ENCODE data around the gene CCNG1. TPM values are rescaled to one million over a fixed set of nuclear protein-coding genes. Genes with fewer than 3 reads are reported as not detected.
A peak's percentile ranks its signal among the peaks of the same experiment; 100 is the strongest.

Gene CCNG1
- total RNA-seq, 2 experiments from 2014 or later: 138 to 144 TPM

DNA sequence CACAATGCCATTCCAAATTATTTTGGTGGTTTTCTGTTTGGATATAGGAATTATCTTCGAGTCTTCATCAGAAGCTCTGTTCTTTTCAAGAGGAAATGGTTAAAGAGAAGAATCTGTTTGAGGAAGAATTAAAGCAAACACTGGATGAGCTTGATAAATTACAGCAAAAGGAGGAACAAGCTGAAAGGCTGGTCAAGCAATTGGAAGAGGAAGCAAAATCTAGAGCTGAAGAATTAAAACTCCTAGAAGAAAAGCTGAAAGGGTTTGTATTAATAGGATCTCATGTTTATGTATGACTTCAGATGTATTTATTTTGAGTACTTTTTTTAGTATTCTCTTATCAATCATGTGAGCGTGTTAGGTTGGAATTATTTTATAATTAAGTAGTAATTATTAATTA lies 38.0 kb downstream of the CCNG1 start:
- Mint-ChIP-seq H3K36me3 (peaks cover 47% of the 10 kb centered on the region), H3K27me3 (no peaks in the 10 kb centered on the region), H3K27ac (no peak overlapping the region), H3K4me3 (no peak overlapping the region), H3K4me1 (peaks cover 2% of the 10 kb centered on the region), H3K9me3 (no peaks in the 10 kb centered on the region)
- ATAC-seq (ENCODE audit: low read depth) (no peak), DNase-seq (no peak)
- POLR2A ChIA-PET: interaction anchor here (1.3 to 4.3 kb wide), 2 partner anchors 15 to 30 kb away, joined by 5 to 23 read pairs; partner anchors contain the start of genes HMMR, MAT2B and NUDCD2

DNA sequence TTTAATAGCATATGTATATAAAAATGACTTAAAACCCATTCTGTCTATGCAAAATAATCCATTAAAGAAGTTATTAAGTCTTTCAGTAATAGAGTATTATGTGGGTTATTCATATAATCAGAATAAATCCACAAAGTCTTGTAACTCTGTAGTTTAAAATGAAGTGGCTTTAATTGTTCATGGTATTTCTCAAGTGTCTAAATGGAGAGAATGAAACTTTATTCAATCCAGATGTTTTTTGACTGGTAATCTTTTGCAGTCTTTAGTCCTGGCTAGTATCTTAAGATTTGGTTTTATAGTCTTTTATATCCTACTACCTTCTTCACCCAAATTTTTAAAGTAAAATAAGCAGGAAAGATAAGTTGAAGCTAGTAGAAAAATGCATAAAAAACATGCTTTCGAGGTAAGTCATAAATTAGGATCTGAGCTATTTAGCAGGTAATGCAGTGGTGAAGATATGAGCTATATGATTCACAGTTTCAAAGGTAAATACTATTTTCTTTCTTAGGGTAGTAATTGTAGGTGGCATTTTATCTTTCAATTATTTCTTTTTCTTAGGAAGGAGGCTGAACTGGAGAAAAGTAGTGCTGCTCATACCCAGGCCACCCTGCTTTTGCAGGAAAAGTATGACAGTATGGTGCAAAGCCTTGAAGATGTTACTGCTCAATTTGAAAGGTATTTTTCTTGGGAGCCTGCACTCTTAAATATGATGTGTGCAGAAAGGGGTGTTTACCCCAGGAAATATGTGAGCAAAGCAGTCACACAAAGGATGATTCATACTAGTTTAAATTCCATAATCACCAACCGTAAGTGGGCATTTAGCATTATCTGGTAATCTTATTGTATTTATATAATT lies 41.0 kb downstream of the CCNG1 start:
- POLR2A ChIA-PET: interaction anchor here (1.0 kb wide), 1 partner anchor 19 kb away, joined by 3 read pairs; no protein-coding TSS in a partner anchor
- ATAC-seq (ENCODE audit: low read depth): no peak
- H3K9me3 Mint-ChIP-seq: no peaks in the 10 kb centered on the region
- H3K27me3 Mint-ChIP-seq: no peaks in the 10 kb centered on the region
- no peak for DNase-seq
- H3K4me1 Mint-ChIP-seq: peaks cover 2% of the 10 kb centered on the region
- H3K36me3 Mint-ChIP-seq: peaks cover 45% of the 10 kb centered on the region
- H3K27ac Mint-ChIP-seq: no peak overlapping the region
- no peak overlapping the region for H3K4me3 Mint-ChIP-seq

DNA sequence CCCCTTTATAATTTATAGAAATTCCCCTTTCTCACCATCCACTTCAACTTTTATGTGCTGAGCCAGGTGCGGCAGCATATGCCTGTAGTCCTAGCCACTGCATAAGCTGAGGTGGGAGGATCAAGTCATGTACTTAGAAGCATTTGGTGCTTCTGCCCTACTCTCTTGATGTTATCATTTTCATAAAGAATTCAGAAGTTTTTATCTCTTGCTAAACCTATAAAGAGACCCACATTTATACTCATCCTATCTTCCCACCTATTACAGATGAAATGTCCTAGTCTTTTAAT lies 41.5 kb downstream of the CCNG1 start:
- Mint-ChIP-seq H3K4me1 (peaks cover 2% of the 10 kb centered on the region), H3K36me3 (peaks cover 42% of the 10 kb centered on the region)

DNA sequence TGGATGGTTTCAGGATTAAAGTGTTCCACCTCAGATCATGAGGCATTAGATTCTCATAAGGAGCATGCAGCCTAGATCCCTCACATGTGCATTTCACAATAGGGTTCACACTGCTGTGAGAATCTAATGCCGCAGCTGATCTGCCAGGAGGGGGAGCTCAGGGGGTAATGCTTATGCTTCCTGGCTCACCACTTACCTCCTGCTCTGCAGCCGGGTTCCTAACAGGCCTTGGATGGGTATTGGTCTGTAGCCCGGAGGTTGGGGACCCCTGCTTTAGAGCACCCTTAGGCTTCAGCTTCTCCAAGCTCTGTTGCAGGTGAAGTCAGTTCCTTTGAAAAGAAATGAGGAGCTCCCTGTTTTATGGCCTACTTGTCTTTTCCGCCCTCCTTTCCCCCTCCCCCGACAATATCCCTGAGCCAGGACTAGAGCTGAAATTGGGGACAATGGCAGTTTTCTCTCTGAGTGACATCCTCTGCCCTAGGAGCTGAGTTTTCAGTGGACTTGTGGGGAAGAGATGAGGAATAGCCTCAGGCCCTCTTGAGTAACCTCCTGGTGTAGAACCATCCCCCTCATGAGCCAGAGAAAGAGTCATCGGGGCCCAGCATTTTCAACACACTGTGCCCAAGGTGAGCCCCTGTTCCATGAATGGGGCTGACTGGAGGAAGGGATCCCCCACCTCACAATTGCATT lies 51.8 kb downstream of the CCNG1 start:
- Mint-ChIP-seq H3K4me1 (no peaks in the 10 kb centered on the region), H3K27ac (no peak overlapping the region), H3K36me3 (peaks cover 40% of the 10 kb centered on the region), H3K27me3 (no peaks in the 10 kb centered on the region), H3K4me3 (no peak overlapping the region), H3K9me3 (no peaks in the 10 kb centered on the region)
- POLR2A ChIA-PET: interaction anchor here (3.9 kb wide), 1 partner anchor 28 kb away, joined by 18 read pairs; the partner anchor contains the start of genes HMMR and NUDCD2
- no peak for ATAC-seq (ENCODE audit: low read depth)
- DNase-seq: no peak

More for the DNA sequence above, 41.5 kb downstream of the CCNG1 start:
- no peak overlapping the region for H3K27ac Mint-ChIP-seq
- no peaks in the 10 kb centered on the region for H3K9me3 Mint-ChIP-seq
- H3K4me3 Mint-ChIP-seq: no peak overlapping the region
- ATAC-seq (ENCODE audit: low read depth) (no peak), DNase-seq (no peak)
- H3K27me3 Mint-ChIP-seq: no peaks in the 10 kb centered on the region
- POLR2A ChIA-PET: no interaction called here

DNA sequence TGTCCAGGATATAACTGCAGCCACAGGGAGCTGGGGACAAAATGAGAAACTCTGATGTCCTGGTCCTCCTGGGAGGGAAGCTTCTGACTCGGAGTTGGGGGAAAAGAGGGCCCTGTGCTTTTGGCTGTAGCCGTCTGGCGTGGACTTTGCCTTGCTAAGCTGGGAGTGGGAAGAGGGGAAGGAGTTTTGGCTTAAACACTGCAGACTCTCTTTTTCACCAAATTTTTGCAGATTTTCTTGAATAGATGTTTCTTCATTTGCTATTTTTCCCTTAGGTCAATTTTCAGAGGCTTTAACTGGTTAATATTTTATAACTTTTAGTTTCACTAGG lies 52.3 kb downstream of the CCNG1 start:
- no peaks in the 10 kb centered on the region for H3K27me3 Mint-ChIP-seq
- H3K4me3 Mint-ChIP-seq: no peak overlapping the region
- peak overlapping the region; percentile 26 for H3K27ac Mint-ChIP-seq
- no peaks in the 10 kb centered on the region for H3K4me1 Mint-ChIP-seq
- POLR2A ChIA-PET: interaction anchor here (3.9 kb wide), 1 partner anchor 29 kb away, joined by 18 read pairs; the partner anchor contains the start of genes HMMR and NUDCD2
- DNase-seq (no peak), ATAC-seq (ENCODE audit: low read depth) (no peak)
- H3K9me3 Mint-ChIP-seq: no peaks in the 10 kb centered on the region
- H3K36me3 Mint-ChIP-seq: peaks cover 37% of the 10 kb centered on the region

Other genes with a start within 250 kb of the CCNG1 start
- gene NUDCD2, start 22.5 kb downstream of the CCNG1 start, total RNA-seq: 10 to 100 TPM; 36.2 to 37.1 TPM
- 10 to 100 TPM; 50.5 to 54.5 TPM for gene HMMR, start 23.0 kb downstream of the CCNG1 start, total RNA-seq
- 100 to 1,000 TPM in 1 of 2 experiments, 10 to 100 TPM in 1; 98.7 to 101 TPM for gene MAT2B, start 68.0 kb downstream of the CCNG1 start, total RNA-seq